Measurements from ENCODE around the gene R3HDM4.

Gene R3HDM4

GRCh38 chr19:947090-947706, 34.2 kb upstream of the R3HDM4 start:
- DNase-seq, result no peak

GRCh38 chr19:945401-946252, 32.6 kb upstream of the R3HDM4 start:
- no peak for DNase-seq

GRCh38 chr19:944663-945241, 31.7 kb upstream of the R3HDM4 start:
- DNase-seq, result no peak

- DNase-seq, result no peak
Observed at GRCh38 chr19:944171-944567, 31.1 kb upstream of the R3HDM4 start.

- no peak for DNase-seq
Observed at GRCh38 chr19:943551-944170, 30.6 kb upstream of the R3HDM4 start.

- no peak for DNase-seq
Observed at GRCh38 chr19:942133-942645, 29.2 kb upstream of the R3HDM4 start.

GRCh38 chr19:941292-942132, 28.5 kb upstream of the R3HDM4 start:
- no peak for DNase-seq

- DNase-seq, result peak; percentile 47 to 51
Observed at GRCh38 chr19:940591-941291, 27.7 kb upstream of the R3HDM4 start.

- DNase-seq, result no peak
Observed at GRCh38 chr19:939922-940321, 26.9 kb upstream of the R3HDM4 start.

GRCh38 chr19:939439-939838, 26.4 kb upstream of the R3HDM4 start:
- no peak for DNase-seq

- no peak for DNase-seq
Observed at GRCh38 chr19:938233-938923, 25.4 kb upstream of the R3HDM4 start.

- DNase-seq, result no peak
Observed at GRCh38 chr19:937259-937694, 24.3 kb upstream of the R3HDM4 start.

GRCh38 chr19:936175-936546, 23.1 kb upstream of the R3HDM4 start:
- DNase-seq, result no peak

GRCh38 chr19:934865-935479, 22.0 kb upstream of the R3HDM4 start:
- DNase-seq, result peak in 1 of 2 donors; percentile 56

GRCh38 chr19:934197-934840, 21.3 kb upstream of the R3HDM4 start:
- no peak for DNase-seq

GRCh38 chr19:933553-933882, 20.5 kb upstream of the R3HDM4 start:
- no peak for DNase-seq

- DNase-seq, result no peak
Observed at GRCh38 chr19:932648-933552, 19.9 kb upstream of the R3HDM4 start.

GRCh38 chr19:931860-932647, 19.0 kb upstream of the R3HDM4 start:
- DNase-seq, result no peak
